H9 (cell line): ENCODE measurements around the gene GRK1. TPM values are rescaled to one million over a fixed set of nuclear protein-coding genes. Genes with fewer than 3 reads are reported as not detected.

Source experiments
- DNase-seq: peaks from one replicate; pipeline ENCODE4 v3.0.0-alpha.2; 2017
- H2AFZ ChIP-seq: one replicate; pipeline ENCODE4 v1.6.1; 2013; ENCODE audit warnings: mild to moderate bottlenecking, low read length, control low read depth, moderate library complexity
- H2AK5ac ChIP-seq: 2 replicates; pipeline ENCODE4 v1.6.1; 2013; ENCODE audit warnings: low read length, control low read depth, mixed read lengths; ENCODE audit not compliant: insufficient read length
- H2BK120ac ChIP-seq: one replicate; pipeline ENCODE4 v1.6.1; 2013; ENCODE audit warnings: low read depth, mild to moderate bottlenecking, low read length, control low read depth, inconsistent platforms; ENCODE audit not compliant: poor library complexity, severe bottlenecking
- H2BK12ac ChIP-seq: 2 replicates; pipeline ENCODE4 v1.6.1; 2013; ENCODE audit warnings: low read length, control low read depth, mixed read lengths, low read depth; ENCODE audit not compliant: insufficient read length
- H2BK15ac ChIP-seq: 2 replicates; pipeline ENCODE4 v1.6.1; 2013; ENCODE audit warnings: low read depth, low read length, control low read depth
- H2BK20ac ChIP-seq: one replicate; pipeline ENCODE4 v1.6.1; 2013; ENCODE audit warnings: low read depth, mild to moderate bottlenecking, low read length, control low read depth, inconsistent platforms; ENCODE audit not compliant: poor library complexity, severe bottlenecking
- H2BK5ac ChIP-seq: 2 replicates; pipeline ENCODE4 v1.6.1; 2013; ENCODE audit warnings: low read length, control low read depth, mixed read lengths; ENCODE audit not compliant: insufficient read length
- H3K14ac ChIP-seq: 2 replicates; pipeline ENCODE4 v1.6.1; 2013; ENCODE audit warnings: low read length, control low read depth; ENCODE audit not compliant: insufficient read depth
- H3K18ac ChIP-seq: 2 replicates; pipeline ENCODE4 v1.6.1; 2013; ENCODE audit warnings: low read depth, mild to moderate bottlenecking, mixed read lengths, low read length, control low read depth; ENCODE audit not compliant: insufficient read length
- H3K23ac ChIP-seq: 2 replicates; pipeline ENCODE4 v1.6.1; 2013; ENCODE audit warnings: low read length, control low read depth, mixed read lengths, low read depth; ENCODE audit not compliant: insufficient read length
- H3K23me2 ChIP-seq: 2 replicates; pipeline ENCODE4 v1.6.1; 2013; ENCODE audit warnings: low read depth, mild to moderate bottlenecking, mixed read lengths, low read length, control low read depth; ENCODE audit not compliant: insufficient read length, poor library complexity, severe bottlenecking
- H3K27ac ChIP-seq: 2 replicates; pipeline ENCODE4 v1.5.1; 2013; ENCODE audit warnings: low read length, control low read depth, mixed read lengths, low read depth; ENCODE audit not compliant: insufficient read length
- H3K27me3 ChIP-seq: 2 replicates; pipeline ENCODE4 v1.6.1; 2013; ENCODE audit warnings: low read length, control low read depth, inconsistent platforms; ENCODE audit not compliant: insufficient read depth
- H3K4ac ChIP-seq: 2 replicates; pipeline ENCODE4 v1.6.1; 2013; ENCODE audit warnings: low read depth, mild to moderate bottlenecking, control low read depth, inconsistent platforms, low read length, moderate library complexity
- H3K4me1 ChIP-seq: 2 replicates; pipeline ENCODE4 v1.6.1; 2013; ENCODE audit warnings: low read length, control low read depth, inconsistent platforms; ENCODE audit not compliant: insufficient read depth
- H3K4me2 ChIP-seq: 2 replicates; pipeline ENCODE4 v1.6.1; 2013; ENCODE audit warnings: low read length, control low read depth, mixed read lengths; ENCODE audit not compliant: insufficient read length, insufficient read depth
- H3K56ac ChIP-seq: 2 replicates; pipeline ENCODE4 v1.6.1; 2013; ENCODE audit warnings: low read depth, mild to moderate bottlenecking, mixed read lengths, low read length, control low read depth; ENCODE audit not compliant: insufficient read length
- H3K79me1 ChIP-seq: 2 replicates; pipeline ENCODE4 v1.6.1; 2013; ENCODE audit warnings: low read depth, mild to moderate bottlenecking, moderate library complexity, low read length, control low read depth, inconsistent platforms; ENCODE audit not compliant: insufficient read depth, poor library complexity, severe bottlenecking
- H3K79me2 ChIP-seq: 2 replicates; pipeline ENCODE4 v1.6.1; 2013; ENCODE audit warnings: low read length, control low read depth, inconsistent platforms; ENCODE audit not compliant: insufficient read depth
- H3K9ac ChIP-seq: 2 replicates; pipeline ENCODE4 v1.6.1; 2013; ENCODE audit warnings: low read length, control low read depth, mixed read lengths; ENCODE audit not compliant: insufficient read length; ENCODE audit errors: extremely low read depth
- H3K9me3 ChIP-seq: one replicate; pipeline ENCODE4 v1.6.1; 2013; ENCODE audit warnings: low read depth, low read length, inconsistent platforms; ENCODE audit not compliant: control insufficient read depth
- H3T11ph ChIP-seq: one replicate; pipeline ENCODE4 v1.6.1; 2013; ENCODE audit warnings: mild to moderate bottlenecking, low read length, control low read depth, inconsistent platforms
- H4K20me1 ChIP-seq: one replicate; pipeline ENCODE4 v1.6.1; 2013; ENCODE audit not compliant: control insufficient read depth, insufficient read length, insufficient read depth
- H4K5ac ChIP-seq: 2 replicates; pipeline ENCODE4 v1.6.1; 2013; ENCODE audit warnings: low read depth, mild to moderate bottlenecking, mixed read lengths, low read length, control low read depth; ENCODE audit not compliant: insufficient read length
- H4K8ac ChIP-seq: replicated peaks from 2 replicates; pipeline ENCODE4 v1.6.1; 2013; ENCODE audit warnings: low read length, control low read depth, mixed read lengths, low read depth; ENCODE audit not compliant: insufficient read length
- H4K91ac ChIP-seq: 2 replicates; pipeline ENCODE4 v1.6.1; 2013; ENCODE audit warnings: low read depth, mild to moderate bottlenecking, moderate library complexity, mixed read lengths, low read length, control low read depth; ENCODE audit not compliant: insufficient read length
- H3K27ac Mint-ChIP-seq, 3 experiments: 2 replicates in 2 of 3; 3 replicates in 1 of 3; pipeline ENCODE4 v1.8.0; 2020 to 2021; ENCODE audit warnings: mixed read lengths in 3 of 3, mild to moderate bottlenecking in 1 of 3, moderate library complexity in 1 of 3
- H3K27me3 Mint-ChIP-seq: 2 replicates; pipeline ENCODE4 v1.8.0; 2021; ENCODE audit warnings: low read depth, mild to moderate bottlenecking, moderate library complexity, mixed read lengths
- H3K36me3 Mint-ChIP-seq, 3 experiments: 2 replicates in 2 of 3; 3 replicates in 1 of 3; pipeline ENCODE4 v1.8.0; 2020 to 2021; ENCODE audit warnings: low read depth in 3 of 3, mixed read lengths in 3 of 3; ENCODE audit not compliant: insufficient read depth in 1 of 3
- H3K4me1 Mint-ChIP-seq, 2 experiments: 2 replicates each; pipeline ENCODE4 v1.8.0; 2020; ENCODE audit warnings: mixed read lengths in 2 of 2
- H3K4me3 Mint-ChIP-seq, 2 experiments: 2 replicates in 1 of 2; 3 replicates in 1 of 2; pipeline ENCODE4 v1.8.0; 2020 to 2021; ENCODE audit warnings: mild to moderate bottlenecking in 2 of 2, mixed read lengths in 2 of 2, moderate library complexity in 1 of 2
- H3K9me3 Mint-ChIP-seq, 2 experiments: 2 replicates in 1 of 2; 3 replicates in 1 of 2; pipeline ENCODE4 v1.8.0; 2020; ENCODE audit warnings: mild to moderate bottlenecking in 2 of 2, mixed read lengths in 2 of 2, moderate library complexity in 1 of 2
- WGBS: extraction: QIAGEN DNeasy Blood & Tissue Kit; methylation state at CpG from one replicate; pipeline ENCODE4 v1.1.7; 2013; ENCODE audit warnings: missing lambda C conversion rate, low lambda C conversion rate, mixed read lengths; ENCODE audit not compliant: insufficient read length; ENCODE audit errors: extremely low coverage; 5-methylcytosine and 5-hydroxymethylcytosine counted together
- total RNA-seq: library from RNA; stranded (reverse); gene quantifications from 2 replicates; pipeline ENCODE4 v1.2.1, GENCODE V29; 2021
- TF ChIP-seq, protein P1 (sequence below): fragments of 200-600 bp; sonication (generic); conservative IDR thresholded peaks from 3 replicates; pipeline ENCODE4 v1.8.0; 2021; ENCODE audit warnings: antibody characterized with exemption, mild to moderate bottlenecking

GRK1 gene
- total RNA-seq, 1 experiment from 2014 or later: 0.31 TPM

- H3K14ac ChIP-seq: no peak overlapping the region
- TF ChIP-seq, protein P1, sequence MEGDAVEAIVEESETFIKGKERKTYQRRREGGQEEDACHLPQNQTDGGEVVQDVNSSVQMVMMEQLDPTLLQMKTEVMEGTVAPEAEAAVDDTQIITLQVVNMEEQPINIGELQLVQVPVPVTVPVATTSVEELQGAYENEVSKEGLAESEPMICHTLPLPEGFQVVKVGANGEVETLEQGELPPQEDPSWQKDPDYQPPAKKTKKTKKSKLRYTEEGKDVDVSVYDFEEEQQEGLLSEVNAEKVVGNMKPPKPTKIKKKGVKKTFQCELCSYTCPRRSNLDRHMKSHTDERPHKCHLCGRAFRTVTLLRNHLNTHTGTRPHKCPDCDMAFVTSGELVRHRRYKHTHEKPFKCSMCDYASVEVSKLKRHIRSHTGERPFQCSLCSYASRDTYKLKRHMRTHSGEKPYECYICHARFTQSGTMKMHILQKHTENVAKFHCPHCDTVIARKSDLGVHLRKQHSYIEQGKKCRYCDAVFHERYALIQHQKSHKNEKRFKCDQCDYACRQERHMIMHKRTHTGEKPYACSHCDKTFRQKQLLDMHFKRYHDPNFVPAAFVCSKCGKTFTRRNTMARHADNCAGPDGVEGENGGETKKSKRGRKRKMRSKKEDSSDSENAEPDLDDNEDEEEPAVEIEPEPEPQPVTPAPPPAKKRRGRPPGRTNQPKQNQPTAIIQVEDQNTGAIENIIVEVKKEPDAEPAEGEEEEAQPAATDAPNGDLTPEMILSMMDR: no peak
- H3K27me3 ChIP-seq: no peaks in the 10 kb centered on the region
- no peak overlapping the region for H3K4me2 ChIP-seq
- H3K79me1 ChIP-seq: no peaks in the 10 kb centered on the region
- H3K23ac ChIP-seq: no peak overlapping the region
- no peaks in the 10 kb centered on the region for H4K20me1 ChIP-seq
- H2AFZ ChIP-seq: no peak overlapping the region
- Mint-ChIP-seq H3K27ac (no peak overlapping the region; a peak in 2 of 7 replicates), H3K9me3 (peaks cover 5 to 10% of the 10 kb centered on the region in 2 experiments; a peak in 3 of 5 replicates), H3K27me3 (peaks cover 4% of the 10 kb centered on the region), H3K4me1 (no peaks in the 10 kb centered on the region), H3K4me3 (no peak overlapping the region; a peak in 1 of 5 replicates), H3K36me3 (peaks cover 0 to 3% (median 0%) of the 10 kb centered on the region in 3 experiments; a peak in 1 of 7 replicates)
- no peak overlapping the region for H4K91ac ChIP-seq
- no peak overlapping the region for H3K18ac ChIP-seq
- H3K27ac ChIP-seq: no peak overlapping the region
- DNase-seq: no peak
- no CpG with 5 or more reads among the region's 26 CpGs for WGBS
- no peaks in the 10 kb centered on the region for H3K23me2 ChIP-seq
- no peak overlapping the region for H2BK15ac ChIP-seq
- H3K9ac ChIP-seq: no peak overlapping the region
- no peak overlapping the region for H2BK120ac ChIP-seq
- no peaks in the 10 kb centered on the region for H3K79me2 ChIP-seq
- no peak overlapping the region for H3K4ac ChIP-seq
- H3K9me3 ChIP-seq: no peaks in the 10 kb centered on the region
- no peaks in the 10 kb centered on the region for H3K4me1 ChIP-seq
- H2AK5ac ChIP-seq: no peak overlapping the region
- H3K56ac ChIP-seq: no peak overlapping the region
- no peak overlapping the region for H2BK12ac ChIP-seq
- no peak overlapping the region for H2BK20ac ChIP-seq
- H4K5ac ChIP-seq: no peak overlapping the region
- no peak overlapping the region for H4K8ac ChIP-seq
- no peak overlapping the region for H2BK5ac ChIP-seq
- no peak overlapping the region for H3T11ph ChIP-seq
Observed at GRCh38 chr13:113734099-113734825, 67.2 kb downstream of the GRK1 start.
